GM04503 (cell line): ENCODE results near the gene NUDCD3.

Source experiments
- DNase-seq: peaks from one replicate; pipeline ENCODE4 v3.0.0-alpha.2; 2012; ENCODE audit warnings: low read depth

Gene NUDCD3

DNA sequence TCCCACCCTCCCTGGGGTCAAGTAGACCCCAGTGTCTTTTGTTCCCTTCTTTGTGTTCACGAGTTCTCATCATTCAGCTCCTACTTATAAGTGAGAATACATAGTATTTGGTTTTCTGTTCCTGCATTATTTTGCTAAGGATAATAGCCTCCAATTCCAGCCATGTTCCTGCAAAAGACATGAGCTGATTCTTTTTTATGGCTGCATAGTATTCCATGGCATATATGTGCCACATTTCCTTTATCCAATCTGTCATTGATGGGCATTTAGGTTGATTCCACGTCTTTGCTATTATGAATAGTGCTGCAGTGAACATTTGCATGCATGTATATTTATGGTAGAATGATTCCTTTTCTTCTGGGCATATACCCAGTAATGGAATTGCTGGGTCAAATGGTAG lies 136.8 kb downstream of the NUDCD3 start:
- no peak for DNase-seq

DNA sequence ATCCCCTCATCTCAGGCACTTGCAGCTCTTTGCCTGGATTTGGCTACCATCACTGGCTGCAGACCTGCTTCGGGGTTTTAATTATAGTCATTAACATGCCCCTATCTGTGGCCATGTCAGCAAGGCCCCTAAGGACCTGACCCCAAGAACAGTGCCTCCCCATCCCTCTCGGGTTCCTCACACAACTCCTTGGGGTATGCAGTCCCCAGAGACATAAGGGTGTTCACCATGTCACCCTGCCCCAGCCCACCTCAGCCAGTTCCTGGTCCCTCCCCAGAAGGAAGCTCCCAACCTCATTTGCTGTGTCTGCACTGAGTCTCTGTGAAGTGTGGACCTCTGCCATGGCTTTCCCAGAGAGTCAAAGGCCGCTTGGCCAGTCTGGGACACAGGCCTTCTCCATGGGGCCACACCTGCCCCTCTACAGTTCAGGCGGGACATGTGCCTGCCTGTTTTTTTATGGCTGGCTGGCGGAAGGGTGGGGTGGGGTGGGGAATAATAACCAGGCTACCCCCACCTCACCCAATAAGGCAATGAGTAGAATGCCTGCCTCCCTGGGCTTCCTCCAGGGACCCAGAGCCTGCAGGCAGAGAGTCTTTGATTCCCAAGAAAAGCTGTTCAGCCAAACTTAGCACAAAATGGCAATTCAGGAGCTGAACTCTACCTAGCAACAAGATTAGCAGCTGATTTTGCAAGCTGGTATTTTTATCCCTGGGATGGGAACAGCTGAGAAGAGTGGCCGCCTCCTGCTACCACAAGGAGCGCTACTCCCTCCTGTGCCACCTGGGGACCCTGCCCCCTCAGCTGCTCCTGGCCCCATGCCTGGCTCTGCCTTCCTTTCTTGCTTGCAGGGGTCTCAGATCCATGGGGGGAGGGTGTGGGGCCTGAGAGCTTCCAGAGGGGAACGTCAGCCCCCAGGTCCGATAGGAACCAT lies 141.3 kb downstream of the NUDCD3 start:
- no peak for DNase-seq

DNA sequence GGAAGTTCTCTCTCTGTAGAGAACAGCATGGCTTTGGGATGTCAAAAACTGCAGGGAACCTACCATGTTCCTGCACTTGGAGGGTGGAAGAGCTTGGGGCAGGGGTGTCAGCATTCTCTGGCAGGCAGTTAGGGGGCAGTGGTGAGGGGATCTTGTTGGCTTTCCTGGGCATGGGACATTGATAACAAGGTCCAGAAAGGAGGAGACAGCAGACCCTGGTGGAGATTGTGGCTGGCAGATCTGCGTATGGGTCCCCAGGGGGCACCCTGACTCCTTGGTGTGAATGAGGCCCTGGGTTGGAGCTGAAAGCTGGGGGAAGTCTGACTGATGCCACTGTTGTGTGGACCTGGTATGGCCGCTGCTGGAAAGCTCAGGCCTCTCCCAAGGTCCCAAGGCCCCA lies 142.2 kb downstream of the NUDCD3 start:
- DNase-seq: no peak

DNA sequence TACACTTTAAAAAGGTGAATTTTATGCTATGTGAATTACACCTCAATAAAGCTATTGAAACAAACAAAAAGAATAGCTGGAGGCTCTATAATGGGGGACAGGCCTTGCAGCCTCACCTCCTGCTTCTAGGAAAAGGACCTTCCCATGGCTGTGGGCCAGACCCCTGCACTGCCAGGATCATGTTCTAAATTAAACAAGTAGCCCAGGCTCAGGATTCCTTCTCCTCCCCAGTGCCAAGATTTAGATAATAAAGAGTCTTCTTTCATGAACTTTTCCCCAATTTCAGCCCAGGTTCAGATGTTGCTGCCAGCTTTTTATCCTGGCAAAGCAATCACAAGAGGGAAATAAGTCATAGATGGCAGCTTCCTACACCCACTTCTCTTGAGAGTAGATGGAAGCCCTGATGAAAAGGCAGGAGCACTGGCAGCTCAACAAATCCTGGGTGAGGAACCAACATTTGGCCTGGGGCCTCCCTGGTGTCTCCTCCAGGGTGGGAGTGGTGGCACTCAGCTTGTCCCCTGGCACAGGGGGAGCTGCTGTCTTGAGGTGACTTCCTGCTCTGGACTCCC lies 142.8 kb downstream of the NUDCD3 start:
- no peak for DNase-seq

DNA sequence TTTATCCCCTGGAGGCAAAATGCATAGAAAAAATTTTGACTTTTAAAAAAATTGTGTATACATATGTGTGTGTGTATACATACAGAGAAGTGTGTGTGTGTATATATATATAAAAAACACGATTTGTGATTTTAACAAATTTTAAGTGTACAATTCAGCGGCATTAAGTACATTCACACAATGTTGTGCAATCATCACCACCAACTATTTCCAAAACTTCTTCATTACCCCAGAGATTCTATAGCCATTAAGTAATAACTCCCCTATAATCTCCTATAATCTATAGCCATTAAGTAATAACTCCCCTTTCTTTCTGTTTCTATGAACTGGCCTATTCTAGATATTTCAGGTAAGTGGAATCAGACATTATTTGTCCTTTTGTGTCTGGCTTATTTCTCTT lies 144.4 kb downstream of the NUDCD3 start:
- no peak for DNase-seq

DNA sequence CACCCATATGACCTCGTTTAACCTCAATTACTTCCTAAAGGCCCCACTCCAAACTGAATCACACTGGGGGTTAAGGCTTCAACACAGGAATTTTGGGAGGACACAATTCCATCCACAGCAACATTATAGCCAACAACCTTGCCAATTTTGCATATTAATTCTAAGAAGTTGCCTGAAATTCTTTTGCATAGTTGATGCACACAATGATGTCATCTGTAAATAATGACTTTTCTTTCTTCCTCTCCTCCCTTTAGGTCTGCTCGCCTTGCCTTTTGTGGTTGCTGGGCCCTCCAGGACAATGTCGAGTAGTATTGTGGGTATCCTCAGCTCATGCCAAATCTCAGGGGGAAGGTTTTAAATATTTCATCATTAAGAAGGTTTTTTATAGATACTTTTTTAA lies 149.1 kb downstream of the NUDCD3 start:
- DNase-seq: no peak

DNA sequence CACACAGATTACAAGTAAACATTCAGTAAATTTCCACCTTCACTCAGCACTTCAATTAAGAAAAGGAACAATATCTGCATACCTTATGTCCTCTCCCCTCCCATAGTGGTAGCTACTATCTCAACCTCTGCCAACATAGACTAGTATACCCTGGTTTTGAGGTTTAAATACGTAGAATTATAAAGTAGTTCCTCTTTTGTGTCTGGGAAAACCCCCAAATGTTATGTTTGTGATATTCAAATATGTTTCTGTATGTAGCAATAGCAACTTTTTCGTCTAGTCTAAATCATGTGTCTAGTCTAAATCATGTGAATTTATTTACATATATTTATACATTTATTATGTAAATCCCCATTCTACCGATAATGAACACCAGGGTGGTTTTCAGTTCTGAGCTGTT lies 151.9 kb downstream of the NUDCD3 start:
- no peak for DNase-seq

DNA sequence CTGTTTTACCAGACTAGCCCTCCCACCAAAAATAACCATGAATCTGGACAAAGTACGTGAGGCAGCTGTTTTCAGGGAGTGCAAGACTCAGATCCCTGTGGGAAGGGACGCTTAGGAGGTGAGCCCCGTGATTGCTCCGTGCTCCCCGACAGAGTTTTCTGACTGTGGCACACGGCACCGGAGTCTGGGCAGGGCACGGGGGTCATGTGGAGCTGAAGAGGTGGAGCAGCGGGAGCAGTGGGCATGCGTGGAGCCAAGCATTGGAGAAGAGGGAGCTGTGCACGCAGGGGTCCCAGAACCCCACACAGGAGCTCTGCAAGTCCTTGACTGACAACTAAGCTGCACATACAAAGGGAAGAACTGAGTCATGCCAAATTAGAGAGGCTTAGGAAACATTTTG lies 154.0 kb downstream of the NUDCD3 start:
- DNase-seq: no peak

DNA sequence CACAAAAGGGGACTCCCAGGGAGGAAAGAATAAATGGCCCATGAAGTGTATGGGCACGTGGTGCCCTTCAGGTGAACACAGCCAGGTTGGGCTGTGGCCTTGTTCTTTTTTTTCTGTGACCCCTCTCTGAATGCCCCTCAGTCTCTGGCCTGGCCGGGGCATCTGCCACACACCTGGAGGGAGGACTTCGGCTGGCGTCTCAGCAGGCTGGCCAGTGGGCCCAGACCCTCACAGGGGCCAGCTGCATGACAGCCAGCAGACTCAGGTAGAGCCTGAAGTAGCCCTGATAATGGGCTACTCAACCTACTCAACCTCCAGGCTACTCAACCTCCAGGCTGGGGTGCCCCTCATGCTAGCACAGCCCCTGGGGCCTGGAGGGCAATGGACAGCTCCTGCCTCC lies 155.3 kb downstream of the NUDCD3 start:
- DNase-seq: no peak

DNA sequence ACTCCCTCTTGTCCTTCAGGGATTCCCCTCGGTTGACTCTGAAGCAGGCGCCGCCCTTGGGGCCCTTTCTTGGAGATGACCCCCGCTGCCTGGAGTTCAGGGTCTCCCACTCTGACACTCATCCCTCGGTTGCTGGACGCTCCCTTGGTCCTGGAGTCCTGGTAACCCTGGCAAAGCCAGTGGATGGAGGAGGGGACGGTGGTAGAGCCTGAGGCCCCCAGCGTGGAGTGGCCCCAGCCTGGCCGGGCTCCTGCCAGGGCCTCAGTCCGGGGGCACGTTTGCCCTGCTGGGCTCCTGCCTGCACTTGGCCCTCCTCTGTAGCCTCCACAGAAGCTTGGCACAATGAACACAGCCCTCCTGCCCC lies 155.7 kb downstream of the NUDCD3 start:
- no peak for DNase-seq

DNA sequence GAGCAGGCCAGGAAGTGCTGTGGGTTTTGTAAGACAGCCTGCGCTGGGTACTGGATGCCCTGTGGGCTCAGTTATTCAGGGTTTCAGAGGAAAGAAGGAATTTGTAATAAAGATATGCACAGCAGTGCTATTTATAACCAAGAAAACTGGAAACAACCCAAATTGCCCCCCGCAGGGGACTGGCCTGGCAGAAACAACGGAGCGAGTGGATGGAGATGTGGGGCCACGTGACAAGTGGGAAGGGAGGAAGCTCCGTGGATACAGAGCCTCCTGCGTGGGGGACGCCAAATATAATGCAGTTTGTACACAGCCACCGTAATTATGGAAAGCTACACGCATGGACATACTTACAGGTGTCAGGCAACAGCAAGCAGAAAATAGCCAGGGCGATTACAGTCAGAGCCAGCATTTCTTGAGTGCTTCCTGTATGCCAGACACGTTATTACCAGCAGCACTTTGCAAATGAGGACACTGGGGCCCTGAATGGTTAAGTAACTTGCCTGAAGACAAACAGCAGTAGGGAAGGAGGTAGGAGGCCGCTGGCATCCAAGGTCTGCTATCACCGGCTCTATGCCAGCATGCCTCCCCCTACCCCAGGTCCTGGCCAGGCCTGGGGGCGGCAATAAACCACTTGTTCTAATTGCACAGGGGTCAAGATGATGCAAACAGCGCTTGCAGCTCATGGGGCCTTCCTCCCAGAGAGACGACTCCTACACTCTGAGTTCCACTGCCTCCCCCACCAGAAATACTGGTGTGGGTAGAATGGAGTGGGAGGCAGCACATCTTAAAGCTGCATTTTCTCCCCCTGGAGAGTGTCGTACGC lies 156.3 kb downstream of the NUDCD3 start:
- DNase-seq: no peak

DNA sequence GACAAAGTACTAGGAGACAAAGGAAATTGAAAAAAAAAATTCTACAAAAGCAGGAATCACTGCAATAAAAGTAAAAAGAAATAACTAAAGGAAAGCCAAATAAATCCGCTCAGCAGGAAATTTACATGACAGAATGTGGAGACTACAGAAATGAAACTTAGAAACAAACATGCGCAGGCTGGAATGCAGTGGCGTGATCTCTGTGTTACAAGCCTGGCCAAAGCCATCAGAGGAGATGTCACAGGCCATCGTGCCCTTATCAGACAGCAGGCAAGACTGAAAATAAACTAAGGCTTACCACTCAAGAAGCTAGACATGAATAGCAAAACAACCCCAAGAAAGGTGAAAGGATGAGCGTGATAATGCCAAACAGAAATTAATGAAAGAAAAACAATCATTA lies 158.8 kb downstream of the NUDCD3 start:
- no peak for DNase-seq

DNA sequence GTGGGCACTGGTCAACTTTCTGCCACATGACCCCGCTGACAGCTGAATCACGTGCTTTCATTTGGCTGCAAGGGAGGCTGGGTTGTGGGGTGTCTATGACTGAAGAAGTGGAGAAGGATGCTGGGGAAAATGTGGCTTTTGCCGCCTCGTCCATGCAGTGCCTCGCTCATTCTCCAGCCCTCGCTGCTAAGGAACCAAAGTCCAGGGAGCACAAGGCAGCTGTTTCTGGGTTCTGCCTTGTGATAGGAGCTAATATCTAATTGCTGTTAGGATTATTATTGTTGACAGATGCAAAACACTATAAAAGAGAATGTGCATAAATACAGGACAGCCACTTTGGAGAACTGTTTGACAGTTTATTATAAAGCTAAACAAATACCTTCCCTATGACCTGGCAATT lies 160.1 kb downstream of the NUDCD3 start:
- DNase-seq: no peak

DNA sequence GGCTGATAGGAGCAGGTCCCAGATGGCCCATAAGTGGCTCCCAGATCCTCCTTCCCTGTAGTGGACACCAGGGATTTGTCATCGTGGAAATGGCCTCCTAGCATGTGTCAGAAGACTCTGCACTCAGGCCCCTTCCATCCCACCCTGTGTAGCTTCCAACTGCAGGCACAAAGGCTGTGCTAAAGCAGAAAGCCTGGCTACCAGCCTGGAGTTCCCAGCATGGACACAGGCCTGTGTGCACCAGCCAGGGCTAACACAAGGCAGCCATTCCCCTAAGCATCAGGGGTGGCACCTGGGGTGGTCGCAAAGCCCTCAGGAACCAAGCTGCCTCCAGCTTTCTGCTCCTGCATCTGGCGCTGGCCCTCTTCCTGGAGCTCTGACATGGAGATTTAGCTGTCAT lies 160.6 kb downstream of the NUDCD3 start:
- DNase-seq: no peak
